ENCODE measurements around the gene KCNE1. TPM values are rescaled to one million over a fixed set of nuclear protein-coding genes. Genes with fewer than 3 reads are reported as not detected.

Gene KCNE1
- total and polyA plus RNA-seq, 2 of the 13 experiments (the other 11 are each of a cell fraction or from before 2014, with no cell fraction given): 0.35 TPM; not detected in 1

GRCh38 chr21:34545079-34545884, 33.3 kb upstream of the KCNE1 start (continued):
- no peak for TF ChIP-seq ZNF432 (CRISPR knock-in tag; IDR thresholded peaks at IDR 0.05; ENCODE audit: borderline replicate concordance)
- TF ChIP-seq DDIT3 (CRISPR knock-in tag; IDR thresholded peaks at IDR 0.05): no peak
- TF ChIP-seq CEBPG (CRISPR knock-in tag; IDR thresholded peaks at IDR 0.05): peak; percentile 85
- TF ChIP-seq YY1 (IDR thresholded peaks at IDR 0.05; ENCODE audit: insufficient read depth, insufficient replicate concordance, low read depth, low read length): no peak
- TF ChIP-seq ZNF3 (CRISPR knock-in tag; IDR thresholded peaks at IDR 0.05): 0 out of 2 replicates have a peak, but pooled peaks have one; percentile 30
- no peak; the same call in 1 of the 2 replicates for TF ChIP-seq POGZ (CRISPR knock-in tag; IDR thresholded peaks at IDR 0.05)
- no peak; the same call in 1 of the 2 replicates for TF ChIP-seq PHF8 (CRISPR knock-in tag; IDR thresholded peaks at IDR 0.05)
- no peak for TF ChIP-seq ZNF263 (CRISPR knock-in tag; IDR thresholded peaks at IDR 0.05)
- no peak for TF ChIP-seq SIN3B (IDR thresholded peaks at IDR 0.05; ENCODE audit: low read length)
- TF ChIP-seq, protein P1, sequence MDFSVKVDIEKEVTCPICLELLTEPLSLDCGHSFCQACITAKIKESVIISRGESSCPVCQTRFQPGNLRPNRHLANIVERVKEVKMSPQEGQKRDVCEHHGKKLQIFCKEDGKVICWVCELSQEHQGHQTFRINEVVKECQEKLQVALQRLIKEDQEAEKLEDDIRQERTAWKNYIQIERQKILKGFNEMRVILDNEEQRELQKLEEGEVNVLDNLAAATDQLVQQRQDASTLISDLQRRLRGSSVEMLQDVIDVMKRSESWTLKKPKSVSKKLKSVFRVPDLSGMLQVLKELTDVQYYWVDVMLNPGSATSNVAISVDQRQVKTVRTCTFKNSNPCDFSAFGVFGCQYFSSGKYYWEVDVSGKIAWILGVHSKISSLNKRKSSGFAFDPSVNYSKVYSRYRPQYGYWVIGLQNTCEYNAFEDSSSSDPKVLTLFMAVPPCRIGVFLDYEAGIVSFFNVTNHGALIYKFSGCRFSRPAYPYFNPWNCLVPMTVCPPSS (IDR thresholded peaks at IDR 0.05): no peak
- TF ChIP-seq, protein P2, sequence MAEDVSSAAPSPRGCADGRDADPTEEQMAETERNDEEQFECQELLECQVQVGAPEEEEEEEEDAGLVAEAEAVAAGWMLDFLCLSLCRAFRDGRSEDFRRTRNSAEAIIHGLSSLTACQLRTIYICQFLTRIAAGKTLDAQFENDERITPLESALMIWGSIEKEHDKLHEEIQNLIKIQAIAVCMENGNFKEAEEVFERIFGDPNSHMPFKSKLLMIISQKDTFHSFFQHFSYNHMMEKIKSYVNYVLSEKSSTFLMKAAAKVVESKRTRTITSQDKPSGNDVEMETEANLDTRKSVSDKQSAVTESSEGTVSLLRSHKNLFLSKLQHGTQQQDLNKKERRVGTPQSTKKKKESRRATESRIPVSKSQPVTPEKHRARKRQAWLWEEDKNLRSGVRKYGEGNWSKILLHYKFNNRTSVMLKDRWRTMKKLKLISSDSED (CRISPR knock-in tag; IDR thresholded peaks at IDR 0.05): no peak
- TF ChIP-seq, protein P3, sequence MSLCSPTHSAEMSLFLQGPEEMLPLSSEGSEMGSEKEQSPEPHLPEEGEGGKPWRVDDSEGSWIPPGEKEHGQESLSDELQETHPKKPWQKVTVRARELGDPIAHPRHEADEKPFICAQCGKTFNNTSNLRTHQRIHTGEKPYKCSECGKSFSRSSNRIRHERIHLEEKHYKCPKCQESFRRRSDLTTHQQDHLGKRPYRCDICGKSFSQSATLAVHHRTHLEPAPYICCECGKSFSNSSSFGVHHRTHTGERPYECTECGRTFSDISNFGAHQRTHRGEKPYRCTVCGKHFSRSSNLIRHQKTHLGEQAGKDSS (CRISPR knock-in tag; IDR thresholded peaks at IDR 0.05; ENCODE audit: borderline replicate concordance, low read depth): no peak
- TF ChIP-seq, protein P4, sequence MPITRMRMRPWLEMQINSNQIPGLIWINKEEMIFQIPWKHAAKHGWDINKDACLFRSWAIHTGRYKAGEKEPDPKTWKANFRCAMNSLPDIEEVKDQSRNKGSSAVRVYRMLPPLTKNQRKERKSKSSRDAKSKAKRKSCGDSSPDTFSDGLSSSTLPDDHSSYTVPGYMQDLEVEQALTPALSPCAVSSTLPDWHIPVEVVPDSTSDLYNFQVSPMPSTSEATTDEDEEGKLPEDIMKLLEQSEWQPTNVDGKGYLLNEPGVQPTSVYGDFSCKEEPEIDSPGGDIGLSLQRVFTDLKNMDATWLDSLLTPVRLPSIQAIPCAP (CRISPR knock-in tag; IDR thresholded peaks at IDR 0.05; ENCODE audit: low read depth): no peak
- TF ChIP-seq GABPA (IDR thresholded peaks at IDR 0.05; ENCODE audit: low read depth, low read length): no peak
- no peak for TF ChIP-seq GABPA (CRISPR knock-in tag; IDR thresholded peaks at IDR 0.05; ENCODE audit: low read depth)
- TF ChIP-seq ZNF501 (CRISPR knock-in tag; IDR thresholded peaks at IDR 0.05): peak; percentile 44; the same call in 1 of the 2 replicates
- TF ChIP-seq, protein P5, sequence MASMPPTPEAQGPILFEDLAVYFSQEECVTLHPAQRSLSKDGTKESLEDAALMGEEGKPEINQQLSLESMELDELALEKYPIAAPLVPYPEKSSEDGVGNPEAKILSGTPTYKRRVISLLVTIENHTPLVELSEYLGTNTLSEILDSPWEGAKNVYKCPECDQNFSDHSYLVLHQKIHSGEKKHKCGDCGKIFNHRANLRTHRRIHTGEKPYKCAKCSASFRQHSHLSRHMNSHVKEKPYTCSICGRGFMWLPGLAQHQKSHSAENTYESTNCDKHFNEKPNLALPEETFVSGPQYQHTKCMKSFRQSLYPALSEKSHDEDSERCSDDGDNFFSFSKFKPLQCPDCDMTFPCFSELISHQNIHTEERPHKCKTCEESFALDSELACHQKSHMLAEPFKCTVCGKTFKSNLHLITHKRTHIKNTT (CRISPR knock-in tag; IDR thresholded peaks at IDR 0.05): no peak
- TF ChIP-seq BRCA1 (CRISPR knock-in tag; IDR thresholded peaks at IDR 0.05): no peak
- no peak for TF ChIP-seq ZNF225 (CRISPR knock-in tag; IDR thresholded peaks at IDR 0.05)
- TF ChIP-seq ZNF350 (CRISPR knock-in tag; IDR thresholded peaks at IDR 0.05; ENCODE audit: borderline replicate concordance, low read depth): 0 out of 2 replicates have a peak, but pooled peaks have one; percentile 28
- no peak; the same call in 1 of the 2 replicates for TF ChIP-seq RXRA (CRISPR knock-in tag; IDR thresholded peaks at IDR 0.05)
- TF ChIP-seq, protein P6, sequence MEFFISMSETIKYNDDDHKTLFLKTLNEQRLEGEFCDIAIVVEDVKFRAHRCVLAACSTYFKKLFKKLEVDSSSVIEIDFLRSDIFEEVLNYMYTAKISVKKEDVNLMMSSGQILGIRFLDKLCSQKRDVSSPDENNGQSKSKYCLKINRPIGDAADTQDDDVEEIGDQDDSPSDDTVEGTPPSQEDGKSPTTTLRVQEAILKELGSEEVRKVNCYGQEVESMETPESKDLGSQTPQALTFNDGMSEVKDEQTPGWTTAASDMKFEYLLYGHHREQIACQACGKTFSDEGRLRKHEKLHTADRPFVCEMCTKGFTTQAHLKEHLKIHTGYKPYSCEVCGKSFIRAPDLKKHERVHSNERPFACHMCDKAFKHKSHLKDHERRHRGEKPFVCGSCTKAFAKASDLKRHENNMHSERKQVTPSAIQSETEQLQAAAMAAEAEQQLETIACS (CRISPR knock-in tag; IDR thresholded peaks at IDR 0.05): no peak
- no peak for TF ChIP-seq KAT7 (CRISPR knock-in tag; IDR thresholded peaks at IDR 0.05; ENCODE audit: borderline replicate concordance)
- TF ChIP-seq IKZF1 (IDR thresholded peaks at IDR 0.05): no peak
- no peak for TF ChIP-seq ZNF33B (CRISPR knock-in tag; IDR thresholded peaks at IDR 0.05)
